IMR-90 (cell line): ENCODE results near the gene OR1F1. TPM values are rescaled to one million over a fixed set of nuclear protein-coding genes. Genes with fewer than 3 reads are reported as not detected.

Experiments
- ATAC-seq: fragments of 200-7000 bp; cut with Tn5 transposase; 2 replicates; pipeline ENCODE4 v1.9.1; 2020; ENCODE audit warnings: low read depth, mild to moderate bottlenecking, moderate library complexity
- BruUV-seq: library from RNA; stranded (reverse); fragments of 400-500 nt; replicated peaks from 2 replicates; lab custom pipeline; 2021; lab: Mats Ljungman, UMichigan
- CTCF ChIA-PET: fragments of 300-600 bp; formaldehyde crosslinking; extraction: SDS; loops from one replicate; lab custom pipeline; 2021; ENCODE audit warnings: antibody characterized with exemption; lab: Yijun Ruan, JAX
- POLR2A ChIA-PET: fragments of 300-600 bp; sonication (Branson Sonifier 250); formaldehyde crosslinking; loops from one replicate; lab custom pipeline; 2022; ENCODE audit warnings: antibody characterized with exemption; ENCODE audit not compliant: unreplicated experiment; lab: Charles Lee
- DNase-seq: peaks from one replicate; pipeline ENCODE4 v3.0.0; 2013
- H2AFZ ChIP-seq: replicated peaks from 2 replicates; pipeline ENCODE3; 2013; ENCODE audit warnings: low read length, mild to moderate bottlenecking; ENCODE audit not compliant: poor library complexity
- H2AK5ac ChIP-seq: 2 replicates; pipeline ENCODE4 v1.6.1; 2013; ENCODE audit warnings: low read depth, low read length, inconsistent platforms
- H2AK9ac ChIP-seq: replicated peaks from 2 replicates; pipeline ENCODE3; 2013; ENCODE audit warnings: mild to moderate bottlenecking, low read depth, low read length, moderate library complexity; ENCODE audit not compliant: poor library complexity
- H2BK120ac ChIP-seq: 2 replicates; pipeline ENCODE4 v1.6.1; 2013; ENCODE audit warnings: low read depth, low read length, inconsistent platforms
- H2BK15ac ChIP-seq: 3 replicates; pipeline ENCODE4 v1.6.1; 2013; ENCODE audit warnings: low read depth, low read length, inconsistent platforms
- H2BK20ac ChIP-seq: 2 replicates; pipeline ENCODE4 v1.6.1; 2013; ENCODE audit warnings: low read depth, mild to moderate bottlenecking, inconsistent platforms, low read length, moderate library complexity
- H2BK5ac ChIP-seq: 2 replicates; pipeline ENCODE4 v1.6.1; 2013; ENCODE audit warnings: mild to moderate bottlenecking, low read depth, low read length, inconsistent platforms; ENCODE audit not compliant: poor library complexity, severe bottlenecking
- H3K14ac ChIP-seq: replicated peaks from 2 replicates; pipeline ENCODE4 v1.6.1; 2013; ENCODE audit warnings: low read depth, low read length, inconsistent platforms
- H3K18ac ChIP-seq: 2 replicates; pipeline ENCODE4 v1.6.1; 2013; ENCODE audit warnings: low read depth, low read length, control low read depth
- H3K23ac ChIP-seq: 2 replicates; pipeline ENCODE4 v1.6.1; 2013; ENCODE audit warnings: low read depth, low read length, inconsistent platforms
- H3K27ac ChIP-seq: 2 replicates; pipeline ENCODE4 v1.5.1; 2013; ENCODE audit warnings: mild to moderate bottlenecking, control low read depth, low read length; ENCODE audit not compliant: insufficient read depth
- H3K27me3 ChIP-seq: 2 replicates; pipeline ENCODE4 v1.6.1; 2013; ENCODE audit warnings: low read length; ENCODE audit not compliant: control insufficient read depth, insufficient read depth
- H3K36me3 ChIP-seq: 2 replicates; pipeline ENCODE4 v1.6.1; 2013; ENCODE audit warnings: low read length, mixed read lengths; ENCODE audit not compliant: control insufficient read depth, insufficient read depth
- H3K4ac ChIP-seq: 2 replicates; pipeline ENCODE4 v1.6.1; 2013; ENCODE audit warnings: low read depth, low read length, inconsistent platforms
- H3K4me1 ChIP-seq: 2 replicates; pipeline ENCODE4 v1.6.1; 2013; ENCODE audit warnings: low read length, mixed read lengths; ENCODE audit not compliant: control insufficient read depth, insufficient read depth
- H3K4me2 ChIP-seq: 2 replicates; pipeline ENCODE4 v1.6.1; 2013; ENCODE audit warnings: low read depth, mild to moderate bottlenecking, control low read depth, low read length, moderate library complexity
- H3K4me3 ChIP-seq: 2 replicates; pipeline ENCODE4 v1.5.1; 2013; ENCODE audit warnings: low read depth, mild to moderate bottlenecking, control low read depth, low read length, moderate library complexity; ENCODE audit not compliant: insufficient read depth
- H3K56ac ChIP-seq: 2 replicates; pipeline ENCODE4 v1.6.1; 2013; ENCODE audit warnings: low read length, inconsistent platforms; ENCODE audit not compliant: insufficient read depth; ENCODE audit errors: extremely low read depth
- H3K79me1 ChIP-seq, 2 experiments: 2 replicates each; pipeline ENCODE4 v1.6.1; 2013; ENCODE audit warnings: low read length in 2 of 2, inconsistent platforms in 1 of 2, low read depth in 1 of 2
- H3K9ac ChIP-seq: 2 replicates; pipeline ENCODE4 v1.6.1; 2013; ENCODE audit warnings: low read depth, low read length, control low read depth
- H3K9me1 ChIP-seq: 2 replicates; pipeline ENCODE4 v1.6.1; 2013; ENCODE audit warnings: low read length, inconsistent platforms; ENCODE audit not compliant: insufficient read depth
- H3K9me3 ChIP-seq: 2 replicates; pipeline ENCODE4 v1.6.1; 2013; ENCODE audit warnings: low read length; ENCODE audit not compliant: control insufficient read depth, insufficient read depth
- H4K20me1 ChIP-seq: 2 replicates; pipeline ENCODE4 v1.6.1; 2013; ENCODE audit warnings: low read length, inconsistent platforms; ENCODE audit not compliant: insufficient read depth
- H4K5ac ChIP-seq: 2 replicates; pipeline ENCODE4 v1.6.1; 2013; ENCODE audit warnings: mild to moderate bottlenecking, low read depth, low read length, control low read depth
- H4K8ac ChIP-seq, 2 experiments: 2 replicates each; pipeline ENCODE4 v1.6.1; 2013; ENCODE audit warnings: low read depth in 2 of 2, low read length in 2 of 2, control low read depth in 1 of 2, inconsistent platforms in 1 of 2
- H4K91ac ChIP-seq: 2 replicates; pipeline ENCODE4 v1.6.1; 2013; ENCODE audit warnings: low read depth, low read length, inconsistent platforms; ENCODE audit not compliant: insufficient read depth
- CEBPB ChIP-seq: IDR thresholded peaks from 2 replicates; pipeline ENCODE4 v1.6.1; 2012; ENCODE audit warnings: low read depth, low read length, improper control_type of control experiment
- CTCF ChIP-seq: conservative IDR thresholded peaks from 2 replicates; pipeline ENCODE4 v1.5.1; 2012; ENCODE audit warnings: mild to moderate bottlenecking, low read depth, low read length, improper control_type of control experiment
- FOS ChIP-seq: fragments of 150-350 bp; IDR thresholded peaks from 2 replicates; pipeline ENCODE4 v1.6.1; 2016; ENCODE audit warnings: low read depth, low read length
- MAZ ChIP-seq: IDR thresholded peaks from 2 replicates; pipeline ENCODE4 v1.6.1; 2012; ENCODE audit warnings: low read depth, mild to moderate bottlenecking, low read length, improper control_type of control experiment, moderate library complexity, borderline replicate concordance
- MXI1 ChIP-seq: IDR thresholded peaks from 2 replicates; pipeline ENCODE4 v1.6.1; 2012; ENCODE audit warnings: low read depth, mild to moderate bottlenecking, low read length, moderate library complexity, borderline replicate concordance
- NFE2L2 ChIP-seq: fragments of 150-350 bp; IDR thresholded peaks from 2 replicates; pipeline ENCODE4 v1.6.1; 2016; ENCODE audit warnings: low read depth, mild to moderate bottlenecking, low read length
- POLR2A ChIP-seq: IDR thresholded peaks from 2 replicates; pipeline ENCODE4 v1.6.1; 2012; ENCODE audit warnings: mild to moderate bottlenecking, low read depth, low read length
- RAD21 ChIP-seq: IDR thresholded peaks from 2 replicates; pipeline ENCODE4 v1.6.1; 2012; ENCODE audit warnings: low read length, improper control_type of control experiment
- RCOR1 ChIP-seq: IDR thresholded peaks from 2 replicates; pipeline ENCODE4 v1.6.1; 2012; ENCODE audit warnings: mild to moderate bottlenecking, low read length, improper control_type of control experiment; ENCODE audit not compliant: insufficient replicate concordance
- RFX5 ChIP-seq: IDR thresholded peaks from 2 replicates; pipeline ENCODE4 v1.8.0; 2012; ENCODE audit warnings: low read depth, mild to moderate bottlenecking, low read length, moderate library complexity
- WGBS, 2 experiments: methylation state at CpG; one replicate each; pipeline versions ENCODE4 v1.1.5 to v1.1.7; 2013; ENCODE audit warnings: missing lambda C conversion rate in 2 of 2; ENCODE audit not compliant: insufficient read length in 1 of 2; ENCODE audit errors: extremely low coverage in 2 of 2; 5-methylcytosine and 5-hydroxymethylcytosine counted together
- dilution Hi-C: fragments of 300-500 bp; cut with HindIII; formaldehyde crosslinking; loops from one replicate; pipeline ENCODE4 v1.14.3; 2018; ENCODE audit warnings: low sequenced_read_pairs; ENCODE audit not compliant: unreplicated experiment
- in situ Hi-C: fragments of 300-500 bp; cut with MboI; formaldehyde crosslinking; loops from 3 replicates; pipeline ENCODE4 v1.14.3; 2019; ENCODE audit warnings: low sequenced_read_pairs, inconsistent platforms, mixed read lengths
- intact Hi-C: fragments of 100-400 bp; cut with micrococcal nuclease; formaldehyde crosslinking; loops from 2 replicates; pipeline ENCODE4 v1.10.0; 2022
- polyA plus RNA-seq, 3 experiments: library from polyadenylated mRNA; depleted of rRNA; stranded (reverse); fragments of >200 nt; gene quantifications; 2 replicates each; pipeline ENCODE4 v1.2.3, GENCODE V29; 2012; ENCODE audit warnings: low replicate concordance in 1 of 3
- total RNA-seq: library from RNA; depleted of rRNA; stranded (reverse); fragments of >200 nt; gene quantifications from 2 replicates; pipeline ENCODE4 v1.2.3, GENCODE V29; 2012
- TF ChIP-seq, protein P1 (sequence below): fragments of 150-350 bp; IDR thresholded peaks from 2 replicates; pipeline ENCODE4 v1.6.1; 2017; ENCODE audit warnings: mild to moderate bottlenecking, antibody characterized with exemption, low read length, low read depth

The OR1F1 gene
- total and polyA plus RNA-seq, 2 of the 4 experiments (the other 2 are of a cell fraction) = 0.12 TPM; not detected in 1

DNA sequence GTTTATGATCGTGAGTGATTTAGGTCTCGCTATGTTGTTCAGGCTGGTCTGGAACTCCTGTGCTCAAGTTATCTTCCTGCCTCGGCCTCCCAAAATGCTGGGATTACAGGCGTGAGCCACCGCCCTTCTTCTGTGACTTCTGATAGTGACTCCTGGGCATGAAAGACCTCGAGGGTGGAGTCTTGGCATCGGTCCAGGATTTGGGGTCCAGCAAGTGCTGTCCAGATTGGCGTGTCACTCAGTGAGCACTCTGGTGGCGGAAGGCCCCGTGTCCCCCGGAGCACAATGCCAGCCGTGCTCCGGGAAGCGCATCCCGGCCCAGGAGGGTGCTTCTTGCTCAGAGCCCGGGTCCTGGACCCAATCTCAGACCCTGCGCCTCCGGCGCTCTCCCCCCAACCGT lies 6.8 kb downstream of the OR1F1 start:
- Histone ChIP-seq H3K9me1 (no peaks in the 10 kb centered on the region), H4K20me1 (no peaks in the 10 kb centered on the region), H2BK15ac (no peak overlapping the region), H2AFZ (no peak overlapping the region), H3K4me3 (no peak overlapping the region), H3K23ac (no peak overlapping the region), H3K4ac (no peak overlapping the region), H3K27me3 (peaks cover 11% of the 10 kb centered on the region; the same call in 1 of the 2 replicates), H4K5ac (no peak overlapping the region), H3K27ac (no peak overlapping the region), H3K56ac (no peak overlapping the region), H3K4me2 (no peak overlapping the region), H2BK120ac (no peak overlapping the region), H2BK5ac (no peak overlapping the region), H2AK9ac (no peak overlapping the region), H4K91ac (no peak overlapping the region), H3K79me1 (no peaks in the 10 kb centered on the region), H3K9ac (no peak overlapping the region), H2BK20ac (no peak overlapping the region), H3K4me1 (peaks cover 2% of the 10 kb centered on the region; the same call in 1 of the 2 replicates), H4K8ac (no peak overlapping the region), H2AK5ac (no peak overlapping the region), H3K18ac (no peak overlapping the region), H3K9me3 (no peaks in the 10 kb centered on the region), H3K36me3 (no peaks in the 10 kb centered on the region), H3K14ac (no peak overlapping the region)
- ChIA-PET POLR2A (no interaction called here), CTCF (no interaction called here)
- intact Hi-C loops = no loop called here
- in situ Hi-C loops = no loop called here
- ATAC-seq (no peak), DNase-seq (no peak)
- 41% methylated on average over 6 of the region's 20 CpGs; no CpG with 5 or more reads in 1 of the 2 experiments for WGBS, 2 experiments
- no TSS peak for BruUV-seq
- dilution Hi-C loops = no loop called here
- no peak for TF ChIP-seq MAZ
- TF ChIP-seq, protein P1, sequence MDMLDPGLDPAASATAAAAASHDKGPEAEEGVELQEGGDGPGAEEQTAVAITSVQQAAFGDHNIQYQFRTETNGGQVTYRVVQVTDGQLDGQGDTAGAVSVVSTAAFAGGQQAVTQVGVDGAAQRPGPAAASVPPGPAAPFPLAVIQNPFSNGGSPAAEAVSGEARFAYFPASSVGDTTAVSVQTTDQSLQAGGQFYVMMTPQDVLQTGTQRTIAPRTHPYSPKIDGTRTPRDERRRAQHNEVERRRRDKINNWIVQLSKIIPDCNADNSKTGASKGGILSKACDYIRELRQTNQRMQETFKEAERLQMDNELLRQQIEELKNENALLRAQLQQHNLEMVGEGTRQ = no peak
- no peak for TF ChIP-seq RFX5
- TF ChIP-seq POLR2A = no peak
- no peak for TF ChIP-seq FOS
- TF ChIP-seq CTCF = no peak
- no peak for TF ChIP-seq RCOR1
- TF ChIP-seq NFE2L2 = no peak
- TF ChIP-seq MXI1 = no peak
- no peak for TF ChIP-seq CEBPB
- TF ChIP-seq RAD21 = no peak
